ENCODE results near the gene TFDP2. TPM values are rescaled to one million over a fixed set of nuclear protein-coding genes. Genes with fewer than 3 reads are reported as not detected.
A peak's percentile ranks its signal among the peaks of the same experiment; 100 is the strongest.
"Not testable (repeated sequence)": the region's sequence is repeated elsewhere in the genome, so short reads cannot be mapped to it uniquely, and the experiment has no call there.

TFDP2 gene
- total and polyA plus RNA-seq, 2 donors, result 19.1 to 76.6 TPM

GRCh38 chr3:142148044-142148791, 1.1 kb downstream of the TFDP2 start:
- DNase-seq (ENCODE audit: extremely low spot score), result no peak
- WGBS, result 15% methylated on average over 11 of the region's 11 CpGs
- Histone ChIP-seq H3K27ac (ENCODE audit: low read depth) (no peak overlapping the region), H3K36me3 (ENCODE audit: insufficient read depth) (no peaks in the 10 kb centered on the region), H3K4me1 (ENCODE audit: insufficient read depth) (no peaks in the 10 kb centered on the region), H3K4me3 (ENCODE audit: low read depth, low read length) (peak overlapping the region; percentile 73)

- not testable (repeated sequence) for H3K36me3 ChIP-seq (ENCODE audit: insufficient read depth); DNase-seq (ENCODE audit: extremely low spot score); H3K4me3 ChIP-seq (ENCODE audit: low read depth, low read length); H3K27ac ChIP-seq (ENCODE audit: low read depth); H3K4me1 ChIP-seq (ENCODE audit: insufficient read depth)
- WGBS, result 75% methylated on average over 5 of the region's 5 CpGs
Observed at GRCh38 chr3:142144587-142144986, 4.8 kb downstream of the TFDP2 start.

- WGBS, result 97% methylated on average over 15 of the region's 15 CpGs
- not testable (repeated sequence) for H3K27ac ChIP-seq (ENCODE audit: low read depth); DNase-seq (ENCODE audit: extremely low spot score); H3K36me3 ChIP-seq (ENCODE audit: insufficient read depth); H3K4me3 ChIP-seq (ENCODE audit: low read depth, low read length); H3K4me1 ChIP-seq (ENCODE audit: insufficient read depth)
Observed at GRCh38 chr3:142140608-142141285, 8.6 kb downstream of the TFDP2 start.

GRCh38 chr3:142137089-142137488, 12.3 kb downstream of the TFDP2 start:
- not testable (repeated sequence) for H3K36me3 ChIP-seq (ENCODE audit: insufficient read depth); H3K4me1 ChIP-seq (ENCODE audit: insufficient read depth); H3K27ac ChIP-seq (ENCODE audit: low read depth); H3K4me3 ChIP-seq (ENCODE audit: low read depth, low read length); DNase-seq (ENCODE audit: extremely low spot score)
- 93% methylated on average over 1 of the region's 2 CpGs for WGBS

- Histone ChIP-seq H3K4me3 (ENCODE audit: low read depth, low read length) (no peak overlapping the region), H3K4me1 (ENCODE audit: insufficient read depth) (no peaks in the 10 kb centered on the region), H3K27ac (ENCODE audit: low read depth) (no peak overlapping the region), H3K36me3 (ENCODE audit: insufficient read depth) (no peaks in the 10 kb centered on the region)
- DNase-seq (ENCODE audit: extremely low spot score), result no peak
- WGBS, result 52% methylated on average over 3 of the region's 3 CpGs
Observed at GRCh38 chr3:142134799-142135325, 14.5 kb downstream of the TFDP2 start.

- no peaks in the 10 kb centered on the region for H3K36me3 ChIP-seq (ENCODE audit: insufficient read depth)
- no peak for DNase-seq (ENCODE audit: extremely low spot score)
- WGBS, result 93% methylated on average over 2 of the region's 2 CpGs
- H3K27ac ChIP-seq (ENCODE audit: low read depth), result no peak overlapping the region
- no peak overlapping the region for H3K4me3 ChIP-seq (ENCODE audit: low read depth, low read length)
- H3K4me1 ChIP-seq (ENCODE audit: insufficient read depth), result no peaks in the 10 kb centered on the region
Observed at GRCh38 chr3:142129516-142130171, 19.7 kb downstream of the TFDP2 start.

- WGBS, result 80% methylated on average over 8 of the region's 8 CpGs
- H3K27ac ChIP-seq (ENCODE audit: low read depth), result no peak overlapping the region
- no peak overlapping the region for H3K4me3 ChIP-seq (ENCODE audit: low read depth, low read length)
- no peak for DNase-seq (ENCODE audit: extremely low spot score)
- H3K36me3 ChIP-seq (ENCODE audit: insufficient read depth), result no peaks in the 10 kb centered on the region
- H3K4me1 ChIP-seq (ENCODE audit: insufficient read depth), result no peaks in the 10 kb centered on the region
Observed at GRCh38 chr3:142127941-142128658, 21.2 kb downstream of the TFDP2 start.

GRCh38 chr3:142124243-142124642, 25.1 kb downstream of the TFDP2 start:
- 97% methylated on average over 2 of the region's 2 CpGs for WGBS
- H3K4me1 ChIP-seq (ENCODE audit: insufficient read depth), result no peaks in the 10 kb centered on the region
- no peak for DNase-seq (ENCODE audit: extremely low spot score)
- H3K27ac ChIP-seq (ENCODE audit: low read depth), result no peak overlapping the region
- no peaks in the 10 kb centered on the region for H3K36me3 ChIP-seq (ENCODE audit: insufficient read depth)
- H3K4me3 ChIP-seq (ENCODE audit: low read depth, low read length), result no peak overlapping the region

- peaks cover 5% of the 10 kb centered on the region for H3K4me1 ChIP-seq (ENCODE audit: insufficient read depth)
- 31% methylated on average over 3 of the region's 3 CpGs for WGBS
- DNase-seq (ENCODE audit: extremely low spot score), result no peak
- H3K27ac ChIP-seq (ENCODE audit: low read depth), result no peak overlapping the region
- H3K4me3 ChIP-seq (ENCODE audit: low read depth, low read length), result no peak overlapping the region
- no peaks in the 10 kb centered on the region for H3K36me3 ChIP-seq (ENCODE audit: insufficient read depth)
Observed at GRCh38 chr3:142120707-142121106, 28.6 kb downstream of the TFDP2 start.

GRCh38 chr3:142118911-142119310, 30.4 kb downstream of the TFDP2 start:
- Histone ChIP-seq H3K27ac (ENCODE audit: low read depth) (no peak overlapping the region), H3K36me3 (ENCODE audit: insufficient read depth) (no peaks in the 10 kb centered on the region), H3K4me1 (ENCODE audit: insufficient read depth) (peaks cover 5% of the 10 kb centered on the region), H3K4me3 (ENCODE audit: low read depth, low read length) (no peak overlapping the region)
- DNase-seq (ENCODE audit: extremely low spot score), result no peak
- 96% methylated on average over 3 of the region's 3 CpGs for WGBS

- H3K27ac ChIP-seq (ENCODE audit: low read depth), result no peak overlapping the region
- H3K4me3 ChIP-seq (ENCODE audit: low read depth, low read length), result no peak overlapping the region
- no peaks in the 10 kb centered on the region for H3K36me3 ChIP-seq (ENCODE audit: insufficient read depth)
- peaks cover 5% of the 10 kb centered on the region for H3K4me1 ChIP-seq (ENCODE audit: insufficient read depth)
- WGBS, result 85% methylated on average over 8 of the region's 8 CpGs
- peak; percentile 20 for DNase-seq (ENCODE audit: extremely low spot score)
Observed at GRCh38 chr3:142117056-142117851, 32.1 kb downstream of the TFDP2 start.

- H3K4me1 ChIP-seq (ENCODE audit: insufficient read depth), result peaks cover 5% of the 10 kb centered on the region
- no peaks in the 10 kb centered on the region for H3K36me3 ChIP-seq (ENCODE audit: insufficient read depth)
- no peak overlapping the region for H3K27ac ChIP-seq (ENCODE audit: low read depth)
- WGBS, result 95% methylated on average over 4 of the region's 4 CpGs
- H3K4me3 ChIP-seq (ENCODE audit: low read depth, low read length), result no peak overlapping the region
- no peak for DNase-seq (ENCODE audit: extremely low spot score)
Observed at GRCh38 chr3:142115867-142116668, 33.3 kb downstream of the TFDP2 start.

All from urinary bladder (tissue), 4 donors.